Measurements from ENCODE around the gene SPTLC2.

DNA sequence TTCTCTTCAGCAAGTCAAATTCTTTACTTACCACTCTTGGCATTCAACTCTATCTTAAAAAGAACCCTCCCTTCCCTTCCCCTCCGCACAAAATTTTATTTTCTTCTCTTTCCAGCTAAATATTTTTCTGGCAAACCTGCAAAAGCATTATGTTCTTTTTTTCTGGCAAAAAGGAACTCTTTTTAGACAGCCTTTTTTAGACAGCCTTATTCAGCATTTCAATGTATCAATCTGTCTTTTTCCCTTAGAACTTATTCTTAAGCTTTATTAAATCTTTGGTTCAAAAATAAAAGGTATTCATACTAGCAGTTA, 50.5 kb downstream of the SPTLC2 start:
- TF ChIP-seq POLR2A (IDR thresholded peaks at IDR 0.05): no peak
- no peak for TF ChIP-seq CTCF (IDR thresholded peaks at IDR 0.05)
